ENCODE results near the gene BRS3. TPM values are rescaled to one million over a fixed set of nuclear protein-coding genes. Genes with fewer than 3 reads are reported as not detected.

BRS3 gene
- polyA plus RNA-seq, 1 donor (not counting 4 experiments of a cell fraction or from before 2014, with no cell fraction given) = not detected

- Histone ChIP-seq H3K9ac (ENCODE audit: control insufficient read depth, extremely low read depth, insufficient read depth, low read length) (no peak overlapping the region), H3K36me3 (ENCODE audit: control insufficient read depth in 2 of 2, extremely low read depth in 1 of 2, insufficient read depth in 2 of 2, low read length in 2 of 2) (no peaks in the 10 kb centered on the region), H3K4me3 (ENCODE audit: control insufficient read depth in 2 of 3, extremely low read depth in 1 of 3, insufficient read depth in 2 of 3, low read depth in 1 of 3, low read length in 3 of 3) (no peak overlapping the region), H3K4me2 (ENCODE audit: control insufficient read depth, extremely low read depth, insufficient read depth, low read depth, low read length) (no peak overlapping the region), H3K79me2 (ENCODE audit: control insufficient read depth, insufficient read depth, low read length) (no peaks in the 10 kb centered on the region), H3K27ac (ENCODE audit: control insufficient read depth, insufficient read depth, low read length) (no peak overlapping the region), H3K27me3 (ENCODE audit: control insufficient read depth, extremely low read depth, insufficient read depth, low read length) (no peaks in the 10 kb centered on the region), H4K20me1 (ENCODE audit: control insufficient read depth, extremely low read depth, insufficient read depth, low read length) (no peaks in the 10 kb centered on the region), H2AFZ (ENCODE audit: control insufficient read depth, low read length) (no peak overlapping the region), H3K4me1 (ENCODE audit: control insufficient read depth, extremely low read depth, insufficient read depth, low read length) (peaks cover 8% of the 10 kb centered on the region), H3K9me3 (ENCODE audit: control insufficient read depth, low read depth, low read length) (no peaks in the 10 kb centered on the region), H3K9me1 (ENCODE audit: control insufficient read depth, extremely low read depth, insufficient read depth, low read length) (no peaks in the 10 kb centered on the region)
- dilution Hi-C loops (cut with MboI; ENCODE audit: extremely low pct_ligation_motif_present, low sequenced_read_pairs) = no loop called here
- no peak for DNase-seq (ENCODE audit: low read depth, low spot score)
- no peak for FAIRE-seq
- TF ChIP-seq EZH2 (IDR thresholded peaks at IDR 0.05; ENCODE audit: low read length) (no peak), CTCF (optimal IDR thresholded peaks at IDR 0.05 in 1 of 3, IDR thresholded peaks at IDR 0.05 in 1 of 3, conservative IDR thresholded peaks at IDR 0.05 in 1 of 3; ENCODE audit: extremely low read depth in 1 of 3, insufficient read depth in 2 of 3, low read length in 3 of 3) (no peak)
Observed at GRCh38 chrX:136534131-136534530, 46.4 kb downstream of the BRS3 start.

GRCh38 chrX:136538811-136539210, 51.1 kb downstream of the BRS3 start:
- Histone ChIP-seq H3K4me1 (ENCODE audit: control insufficient read depth, extremely low read depth, insufficient read depth, low read length) (no peaks in the 10 kb centered on the region), H2AFZ (ENCODE audit: control insufficient read depth, low read length) (no peak overlapping the region), H4K20me1 (ENCODE audit: control insufficient read depth, extremely low read depth, insufficient read depth, low read length) (no peaks in the 10 kb centered on the region), H3K4me2 (ENCODE audit: control insufficient read depth, extremely low read depth, insufficient read depth, low read depth, low read length) (no peak overlapping the region), H3K79me2 (ENCODE audit: control insufficient read depth, insufficient read depth, low read length) (no peaks in the 10 kb centered on the region), H3K36me3 (ENCODE audit: control insufficient read depth in 2 of 2, extremely low read depth in 1 of 2, insufficient read depth in 2 of 2, low read length in 2 of 2) (no peaks in the 10 kb centered on the region), H3K9me1 (ENCODE audit: control insufficient read depth, extremely low read depth, insufficient read depth, low read length) (no peaks in the 10 kb centered on the region), H3K9ac (ENCODE audit: control insufficient read depth, extremely low read depth, insufficient read depth, low read length) (no peak overlapping the region), H3K27me3 (ENCODE audit: control insufficient read depth, extremely low read depth, insufficient read depth, low read length) (no peaks in the 10 kb centered on the region), H3K4me3 (ENCODE audit: control insufficient read depth in 2 of 3, extremely low read depth in 1 of 3, insufficient read depth in 2 of 3, low read depth in 1 of 3, low read length in 3 of 3) (no peak overlapping the region), H3K9me3 (ENCODE audit: control insufficient read depth, low read depth, low read length) (no peaks in the 10 kb centered on the region), H3K27ac (ENCODE audit: control insufficient read depth, insufficient read depth, low read length) (no peak overlapping the region)
- TF ChIP-seq CTCF (optimal IDR thresholded peaks at IDR 0.05 in 1 of 3, IDR thresholded peaks at IDR 0.05 in 1 of 3, conservative IDR thresholded peaks at IDR 0.05 in 1 of 3; ENCODE audit: extremely low read depth in 1 of 3, insufficient read depth in 2 of 3, low read length in 3 of 3) (no peak), EZH2 (IDR thresholded peaks at IDR 0.05; ENCODE audit: low read length) (no peak)
- no peak for FAIRE-seq
- dilution Hi-C loops (cut with MboI; ENCODE audit: extremely low pct_ligation_motif_present, low sequenced_read_pairs) = no loop called here
- no peak for DNase-seq (ENCODE audit: low read depth, low spot score)
